GM12801 (cell line): ENCODE data around the gene ASCL4.

ENCODE experiments used
- CTCF ChIP-seq: IDR thresholded peaks from one replicate; pipeline ENCODE4 v1.5.1; 2011; ENCODE audit warnings: control low read depth; ENCODE audit not compliant: insufficient read length; ENCODE audit errors: extremely low read depth

Gene ASCL4

GRCh38 chr12:107764626-107765025 is 9.9 kb upstream of the ASCL4 start:
- no peak for TF ChIP-seq CTCF

- no peak for TF ChIP-seq CTCF
Observed at GRCh38 chr12:107765316-107765715, 9.2 kb upstream of the ASCL4 start.

GRCh38 chr12:107767466-107767865 is 7.0 kb upstream of the ASCL4 start:
- no peak for TF ChIP-seq CTCF

- TF ChIP-seq CTCF: no peak
Observed at GRCh38 chr12:107775093-107775721, 703 bp downstream of the ASCL4 start.

- TF ChIP-seq CTCF: no peak
Observed at GRCh38 chr12:107776171-107776570, 1.7 kb downstream of the ASCL4 start.

- no peak for TF ChIP-seq CTCF
Observed at GRCh38 chr12:107778383-107779025, 4.0 kb downstream of the ASCL4 start.

- TF ChIP-seq CTCF: no peak
Observed at GRCh38 chr12:107779077-107779831, 4.8 kb downstream of the ASCL4 start.
